ENCODE results near the gene FLNB.

FLNB gene

GRCh38 chr3:58141766-58142345 lies 133.6 kb downstream of the FLNB start:
- no peak for DNase-seq (ENCODE audit: low read depth)

- no peak for DNase-seq (ENCODE audit: low read depth)
These were observed 135.3 kb downstream of the FLNB start for GRCh38 chr3:58143417-58144055.

- no peak for DNase-seq (ENCODE audit: low read depth)
These were observed 136.5 kb downstream of the FLNB start for GRCh38 chr3:58144478-58145325.

GRCh38 chr3:58148049-58148448 lies 139.8 kb downstream of the FLNB start:
- DNase-seq (ENCODE audit: low read depth), result no peak

GRCh38 chr3:58150130-58150809 lies 142.0 kb downstream of the FLNB start:
- DNase-seq (ENCODE audit: low read depth), result no peak

GRCh38 chr3:58150810-58151199 lies 142.6 kb downstream of the FLNB start:
- no peak for DNase-seq (ENCODE audit: low read depth)

- DNase-seq (ENCODE audit: low read depth), result no peak
These were observed 143.4 kb downstream of the FLNB start for GRCh38 chr3:58151637-58152036.

- DNase-seq (ENCODE audit: low read depth), result no peak
These were observed 144.2 kb downstream of the FLNB start for GRCh38 chr3:58152225-58153015.

- no peak for DNase-seq (ENCODE audit: low read depth)
These were observed 145.1 kb downstream of the FLNB start for GRCh38 chr3:58153371-58153770.

- no peak for DNase-seq (ENCODE audit: low read depth)
These were observed 146.6 kb downstream of the FLNB start for GRCh38 chr3:58154626-58155449.

GRCh38 chr3:58155838-58156237 lies 147.6 kb downstream of the FLNB start:
- DNase-seq (ENCODE audit: low read depth), result no peak

- DNase-seq (ENCODE audit: low read depth), result no peak
These were observed 149.5 kb downstream of the FLNB start for GRCh38 chr3:58157700-58158099.

GRCh38 chr3:58158442-58159153 lies 150.4 kb downstream of the FLNB start:
- no peak for DNase-seq (ENCODE audit: low read depth)

GRCh38 chr3:58160399-58160798 lies 152.2 kb downstream of the FLNB start:
- no peak for DNase-seq (ENCODE audit: low read depth)

- peak; percentile 83 for DNase-seq (ENCODE audit: low read depth)
These were observed 153.5 kb downstream of the FLNB start for GRCh38 chr3:58161435-58162398.

GRCh38 chr3:58163234-58163633 lies 155.0 kb downstream of the FLNB start:
- no peak for DNase-seq (ENCODE audit: low read depth)

GRCh38 chr3:58164199-58164879 lies 156.1 kb downstream of the FLNB start:
- DNase-seq (ENCODE audit: low read depth), result no peak

All from stromal cell of bone marrow (primary cell).